ENCODE data around the gene PRUNE2. TPM values are rescaled to one million over a fixed set of nuclear protein-coding genes. Genes with fewer than 3 reads are reported as not detected.

The PRUNE2 gene
- total and polyA plus RNA-seq, 2 of the 8 experiments (the other 6 are each of a cell fraction or from before 2014, with no cell fraction given): 5.5 to 13.3 TPM

DNA sequence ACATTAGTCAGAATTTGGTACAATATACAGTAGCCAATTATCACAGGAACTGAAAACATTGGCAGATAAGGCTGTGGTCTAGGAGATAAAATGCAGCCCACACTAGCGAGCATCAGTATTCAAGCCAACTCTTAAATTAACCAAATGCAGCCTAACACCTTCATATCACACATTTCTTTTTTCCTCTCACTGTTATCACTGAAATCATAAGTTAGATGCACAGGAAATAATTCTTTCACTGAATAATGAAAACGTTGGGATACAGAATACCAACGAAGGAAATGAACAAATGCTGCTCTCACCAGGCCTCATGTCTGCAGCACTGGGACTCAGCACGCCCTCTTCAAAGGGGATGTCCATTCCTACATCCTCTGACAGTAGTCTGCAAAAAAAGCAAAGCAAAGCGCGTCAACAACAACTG is 250.8 kb downstream of the PRUNE2 start:
- H3K4me1 ChIP-seq (replicated peaks in 1 of 4; ENCODE audit: control insufficient read depth in 3 of 4, insufficient read depth in 4 of 4, low read length in 3 of 4): peaks cover 3 to 6% (median 4%) of the 10 kb centered on the region in 4 experiments; a peak in 4 of 7 replicates
- no peak overlapping the region for H3K9ac ChIP-seq (replicated peaks in 1 of 4; ENCODE audit: extremely low read depth in 1 of 4, low read depth in 3 of 4, low read length in 3 of 4)
- H2BK120ac ChIP-seq (replicated peaks; ENCODE audit: low read depth, low read length): no peak overlapping the region
- H2BK15ac ChIP-seq (ENCODE audit: low read length): no peak overlapping the region
- H3K23ac ChIP-seq (ENCODE audit: insufficient read length): no peak overlapping the region
- H2BK5ac ChIP-seq (ENCODE audit: low read depth, low read length): no peak overlapping the region
- H3K79me2 ChIP-seq (ENCODE audit: control insufficient read depth in 1 of 2, insufficient read depth in 2 of 2, low read length in 2 of 2): no peaks in the 10 kb centered on the region
- TF ChIP-seq ASH2L (IDR thresholded peaks at IDR 0.05; ENCODE audit: low read length) (no peak), SAP30 (IDR thresholded peaks at IDR 0.05; ENCODE audit: insufficient read depth, insufficient replicate concordance, low read length) (no peak), RAD21 (IDR thresholded peaks at IDR 0.05 in 1 of 2, conservative IDR thresholded peaks at IDR 0.05 in 1 of 2; ENCODE audit: low read depth in 2 of 2, low read length in 2 of 2) (no peak), JUN (IDR thresholded peaks at IDR 0.05; ENCODE audit: low read depth, low read length) (no peak)
- H4K91ac ChIP-seq (replicated peaks; ENCODE audit: insufficient read length, low read length): no peak overlapping the region
- no peak overlapping the region for H4K5ac ChIP-seq (ENCODE audit: insufficient read length, low read depth, low read length)
- H3K14ac ChIP-seq (ENCODE audit: insufficient read length): no peak overlapping the region
- H3K4ac ChIP-seq (replicated peaks; ENCODE audit: insufficient read length, low read depth, low read length): no peak overlapping the region
- no peak overlapping the region for H3K4me2 ChIP-seq (ENCODE audit: insufficient read depth in 1 of 2, low read depth in 2 of 2, low read length in 2 of 2)
- no peak overlapping the region for H3K18ac ChIP-seq (ENCODE audit: extremely low read depth, low read length)
- CTCF ChIA-PET (ENCODE audit: partially characterized antibody): interaction anchor here (1.3 to 5.9 kb wide), 2 partner anchors 11 to 208 kb away, joined by 4 to 49 read pairs; no protein-coding TSS in a partner anchor
- no peak for DNase-seq (ENCODE audit: low read depth in 1 of 2, low spot score in 2 of 2)
- POLR2A ChIA-PET (ENCODE audit: partially characterized antibody): no interaction called here
- H3K56ac ChIP-seq (replicated peaks; ENCODE audit: insufficient read length, low read depth, low read length): no peak overlapping the region
- no peak overlapping the region for H3K27ac ChIP-seq (ENCODE audit: low read depth, low read length)
- no peak overlapping the region for H4K8ac ChIP-seq (ENCODE audit: extremely low read depth, insufficient read depth, low read length)
- WGBS, 2 experiments (ENCODE audit: extremely low coverage in 1 of 2, insufficient coverage in 1 of 2, insufficient read length in 1 of 2, insufficient replicate concordance in 2 of 2, low coverage in 1 of 2, low lambda C conversion rate in 2 of 2, missing lambda C conversion rate in 1 of 2): 77% methylated on average over 6 of the region's 6 CpGs; no CpG with 5 or more reads in 1 of the 2 experiments
- FAIRE-seq: no peak
- no peaks in the 10 kb centered on the region for H3K27me3 ChIP-seq (replicated peaks in 1 of 4; ENCODE audit: control insufficient read depth in 3 of 4, extremely low read depth in 1 of 4, insufficient read depth in 3 of 4, low read length in 3 of 4)
- H3K4me3 ChIP-seq (ENCODE audit: extremely low read depth in 1 of 4, insufficient read depth in 2 of 4, low read depth in 3 of 4, low read length in 4 of 4): no peak overlapping the region
- H3K9me3 ChIP-seq (ENCODE audit: insufficient read depth in 2 of 2, low read depth in 1 of 2, low read length in 1 of 2): no peaks in the 10 kb centered on the region
- no peaks in the 10 kb centered on the region for H4K20me1 ChIP-seq (replicated peaks in 1 of 2; ENCODE audit: control insufficient read depth in 1 of 2, insufficient read depth in 2 of 2, low read length in 2 of 2)
- no peaks in the 10 kb centered on the region for H3K36me3 ChIP-seq (ENCODE audit: control insufficient read depth in 2 of 4, insufficient read depth in 4 of 4, low read length in 3 of 4)
- H2BK12ac ChIP-seq (ENCODE audit: low read depth, low read length): no peak overlapping the region
- no peak overlapping the region for H2BK20ac ChIP-seq (ENCODE audit: low read length)
- no peaks in the 10 kb centered on the region for H3K23me2 ChIP-seq (ENCODE audit: low read depth, low read length)
- no peak overlapping the region for H2AFZ ChIP-seq (ENCODE audit: low read length)
- no peak overlapping the region for H2AK5ac ChIP-seq (ENCODE audit: low read depth, low read length)
- H3K79me1 ChIP-seq (ENCODE audit: low read depth, low read length): no peaks in the 10 kb centered on the region

Data from H1 (cell line).